HEK293 (cell line): ENCODE data around the gene PLIN5.
"Not testable (repeated sequence)": the region's sequence is repeated elsewhere in the genome, so short reads cannot be mapped to it uniquely, and the experiment has no call there.

Source experiments
- CTCF ChIA-PET: fragments of 350-600 bp; formaldehyde crosslinking; extraction: SDS; loops from one replicate; lab custom pipeline; 2021; ENCODE audit warnings: antibody characterized with exemption; lab: Yijun Ruan, JAX
- POLR2A ChIA-PET: fragments of 300-600 bp; formaldehyde crosslinking; extraction: SDS; loops from one replicate; lab custom pipeline; 2020; ENCODE audit warnings: antibody characterized with exemption, inconsistent platforms; lab: Yijun Ruan, JAX
- H3K27ac ChIP-seq: fragments of 200-500 bp; sonication (Bioruptor generic); 2 replicates; pipeline ENCODE4 v1.5.1; 2014; ENCODE audit warnings: low read depth, low read length, control low read depth, inconsistent platforms; ENCODE audit errors: extremely low read depth
- H3K36me3 ChIP-seq, 2 experiments: fragments of 200-500 bp in 1 of 2; sonication (Bioruptor generic) in 1 of 2; 1 replicate in 1 of 2; 2 replicates in 1 of 2; pipeline ENCODE4 v1.5.1; 2014 to 2017; ENCODE audit warnings: inconsistent platforms in 2 of 2, low read length in 2 of 2; ENCODE audit not compliant: control insufficient read depth in 2 of 2, insufficient read depth in 1 of 2
- H3K4me1 ChIP-seq: fragments of 200-500 bp; sonication (Bioruptor generic); 2 replicates; pipeline ENCODE4 v1.5.1; 2014; ENCODE audit warnings: mild to moderate bottlenecking, low read length, inconsistent platforms; ENCODE audit not compliant: control insufficient read depth, insufficient read depth
- H3K4me3 ChIP-seq: 2 replicates; pipeline ENCODE4 v1.5.1; 2011; ENCODE audit warnings: low read depth, mild to moderate bottlenecking, control low read depth, low read length, moderate library complexity
- H3K9me3 ChIP-seq: fragments of 200-500 bp; sonication (Bioruptor generic); 2 replicates; pipeline ENCODE4 v1.5.1; 2014; ENCODE audit warnings: low read depth, low read length, inconsistent platforms; ENCODE audit not compliant: control insufficient read depth, insufficient read depth
- AEBP2 ChIP-seq: fragments of 450-650 bp; formaldehyde crosslinking; IDR thresholded peaks from 2 replicates; pipeline ENCODE4 v1.5.1; 2016; ENCODE audit warnings: missing biosample characterization, missing genetic modification characterization, borderline replicate concordance
- SCRT1 ChIP-seq: fragments of 450-650 bp; formaldehyde crosslinking; IDR thresholded peaks from 2 replicates; pipeline ENCODE4 v1.5.1; 2016; ENCODE audit warnings: missing biosample characterization, missing genetic modification characterization, borderline replicate concordance
- SCRT2 ChIP-seq: fragments of 450-650 bp; formaldehyde crosslinking; IDR thresholded peaks from 2 replicates; pipeline ENCODE4 v1.5.1; 2016; ENCODE audit warnings: missing biosample characterization, missing genetic modification characterization
- SP7 ChIP-seq: fragments of 450-650 bp; formaldehyde crosslinking; IDR thresholded peaks from 2 replicates; pipeline ENCODE4 v1.5.1; 2016; ENCODE audit warnings: missing biosample characterization, missing genetic modification characterization
- YY2 ChIP-seq: fragments of 450-650 bp; formaldehyde crosslinking; IDR thresholded peaks from 2 replicates; pipeline ENCODE4 v1.5.1; 2016; ENCODE audit warnings: missing biosample characterization, missing genetic modification characterization
- ZBTB1 ChIP-seq: fragments of 450-650 bp; formaldehyde crosslinking; IDR thresholded peaks from 2 replicates; pipeline ENCODE4 v1.5.1; 2016; ENCODE audit warnings: missing biosample characterization, missing genetic modification characterization
- ZBTB17 ChIP-seq: fragments of 450-650 bp; formaldehyde crosslinking; IDR thresholded peaks from 2 replicates; pipeline ENCODE4 v1.5.1; 2016; ENCODE audit warnings: missing biosample characterization, missing genetic modification characterization
- ZNF16 ChIP-seq: fragments of 450-650 bp; formaldehyde crosslinking; IDR thresholded peaks from 2 replicates; pipeline ENCODE4 v1.5.1; 2016; ENCODE audit warnings: low read depth, missing biosample characterization, missing genetic modification characterization
- ZNF169 ChIP-seq: fragments of 450-650 bp; formaldehyde crosslinking; IDR thresholded peaks from 2 replicates; pipeline ENCODE4 v1.5.1; 2016; ENCODE audit warnings: missing biosample characterization, missing genetic modification characterization
- ZNF174 ChIP-seq: fragments of 450-650 bp; formaldehyde crosslinking; IDR thresholded peaks from 2 replicates; pipeline ENCODE4 v1.5.0; 2017; ENCODE audit warnings: missing biosample characterization, mild to moderate bottlenecking, missing genetic modification characterization
- ZNF266 ChIP-seq: fragments of 450-650 bp; formaldehyde crosslinking; IDR thresholded peaks from 2 replicates; pipeline ENCODE4 v1.5.1; 2016; ENCODE audit warnings: missing biosample characterization, missing genetic modification characterization, low read depth
- ZNF548 ChIP-seq: fragments of 450-650 bp; formaldehyde crosslinking; IDR thresholded peaks from 2 replicates; pipeline ENCODE4 v1.5.1; 2016; ENCODE audit warnings: missing biosample characterization, missing genetic modification characterization
- ZNF549 ChIP-seq: fragments of 450-650 bp; IDR thresholded peaks from 2 replicates; pipeline ENCODE4 v1.5.1; 2018; ENCODE audit warnings: missing biosample characterization, missing genetic modification characterization, mild to moderate bottlenecking, inconsistent platforms, moderate library complexity
- ZNF621 ChIP-seq: fragments of 450-650 bp; formaldehyde crosslinking; IDR thresholded peaks from 2 replicates; pipeline ENCODE4 v1.5.1; 2017; ENCODE audit warnings: missing biosample characterization, missing genetic modification characterization
- ZNF658 ChIP-seq: fragments of 450-650 bp; formaldehyde crosslinking; IDR thresholded peaks from 2 replicates; pipeline ENCODE4; 2016; ENCODE audit warnings: missing biosample characterization, missing genetic modification characterization
- ZNF768 ChIP-seq: fragments of 450-650 bp; formaldehyde crosslinking; IDR thresholded peaks from 2 replicates; pipeline ENCODE4 v1.5.1; 2018; ENCODE audit warnings: missing biosample characterization, mild to moderate bottlenecking, missing genetic modification characterization
- ZSCAN30 ChIP-seq: fragments of 450-650 bp; IDR thresholded peaks from 2 replicates; pipeline ENCODE4 v1.5.1; 2018; ENCODE audit warnings: missing biosample characterization, mild to moderate bottlenecking, missing genetic modification characterization, moderate library complexity
- ZSCAN5A ChIP-seq: fragments of 450-650 bp; formaldehyde crosslinking; IDR thresholded peaks from 2 replicates; pipeline ENCODE4 v1.5.1; 2016; ENCODE audit warnings: missing biosample characterization, missing genetic modification characterization
- ZXDB ChIP-seq: fragments of 450-650 bp; formaldehyde crosslinking; IDR thresholded peaks from 2 replicates; pipeline ENCODE4 v1.5.1; 2016; ENCODE audit warnings: missing biosample characterization, missing genetic modification characterization
- TF ChIP-seq, protein P1 (sequence below): fragments of 450-650 bp; formaldehyde crosslinking; IDR thresholded peaks from 2 replicates; pipeline ENCODE4 v1.5.1; 2016; ENCODE audit warnings: missing biosample characterization, missing genetic modification characterization
- TF ChIP-seq, protein P2 (sequence below): fragments of 450-650 bp; formaldehyde crosslinking; IDR thresholded peaks from 2 replicates; pipeline ENCODE4 v1.5.1; 2017; ENCODE audit warnings: missing biosample characterization, missing genetic modification characterization

PLIN5 gene

GRCh38 chr19:4529924-4530522, 5.0 kb downstream of the PLIN5 start:
- H3K4me1 ChIP-seq: no peaks in the 10 kb centered on the region
- TF ChIP-seq, protein P1, sequence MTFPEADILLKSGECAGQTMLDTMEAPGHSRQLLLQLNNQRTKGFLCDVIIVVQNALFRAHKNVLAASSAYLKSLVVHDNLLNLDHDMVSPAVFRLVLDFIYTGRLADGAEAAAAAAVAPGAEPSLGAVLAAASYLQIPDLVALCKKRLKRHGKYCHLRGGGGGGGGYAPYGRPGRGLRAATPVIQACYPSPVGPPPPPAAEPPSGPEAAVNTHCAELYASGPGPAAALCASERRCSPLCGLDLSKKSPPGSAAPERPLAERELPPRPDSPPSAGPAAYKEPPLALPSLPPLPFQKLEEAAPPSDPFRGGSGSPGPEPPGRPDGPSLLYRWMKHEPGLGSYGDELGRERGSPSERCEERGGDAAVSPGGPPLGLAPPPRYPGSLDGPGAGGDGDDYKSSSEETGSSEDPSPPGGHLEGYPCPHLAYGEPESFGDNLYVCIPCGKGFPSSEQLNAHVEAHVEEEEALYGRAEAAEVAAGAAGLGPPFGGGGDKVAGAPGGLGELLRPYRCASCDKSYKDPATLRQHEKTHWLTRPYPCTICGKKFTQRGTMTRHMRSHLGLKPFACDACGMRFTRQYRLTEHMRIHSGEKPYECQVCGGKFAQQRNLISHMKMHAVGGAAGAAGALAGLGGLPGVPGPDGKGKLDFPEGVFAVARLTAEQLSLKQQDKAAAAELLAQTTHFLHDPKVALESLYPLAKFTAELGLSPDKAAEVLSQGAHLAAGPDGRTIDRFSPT: 0 out of 2 replicates have a peak, but pooled peaks have one; percentile 18
- no peak for TF ChIP-seq ZXDB
- peak; percentile 77; the same call in 1 of the 2 replicates for TF ChIP-seq SCRT1 (tag by site-specific recombination)
- no peak for TF ChIP-seq ZNF548 (tag by site-specific recombination)
- 0 out of 2 replicates have a peak, but pooled peaks have one; percentile 33 for TF ChIP-seq ZNF16 (tag by site-specific recombination)
- TF ChIP-seq SCRT2 (tag by site-specific recombination): peak; percentile 86
- TF ChIP-seq ZNF549 (tag by site-specific recombination): no peak
- ChIA-PET POLR2A (no interaction called here), CTCF (interaction anchor here (0.6 kb wide), 2 partner anchors 62 to 105 kb away, joined by 3 read pairs; no protein-coding TSS in a partner anchor)
- H3K9me3 ChIP-seq: no peaks in the 10 kb centered on the region
- H3K4me3 ChIP-seq: no peak overlapping the region
- H3K27ac ChIP-seq: no peak overlapping the region
- no peaks in the 10 kb centered on the region for H3K36me3 ChIP-seq

GRCh38 chr19:4528843-4529242, 6.2 kb downstream of the PLIN5 start:
- ChIA-PET CTCF (interaction anchor here (0.6 to 0.8 kb wide), 2 partner anchors 12 to 72 kb away, joined by 5 to 6 read pairs; no protein-coding TSS in a partner anchor), POLR2A (no interaction called here)
- Histone ChIP-seq H3K4me3 (no peak overlapping the region), H3K36me3 (no peaks in the 10 kb centered on the region), H3K27ac (no peak overlapping the region), H3K9me3 (no peaks in the 10 kb centered on the region), H3K4me1 (no peaks in the 10 kb centered on the region)
- TF ChIP-seq ZNF768 (tag by site-specific recombination) (peak; percentile 81), ZSCAN30 (tag by site-specific recombination) (no peak)
- TF ChIP-seq, protein P2, sequence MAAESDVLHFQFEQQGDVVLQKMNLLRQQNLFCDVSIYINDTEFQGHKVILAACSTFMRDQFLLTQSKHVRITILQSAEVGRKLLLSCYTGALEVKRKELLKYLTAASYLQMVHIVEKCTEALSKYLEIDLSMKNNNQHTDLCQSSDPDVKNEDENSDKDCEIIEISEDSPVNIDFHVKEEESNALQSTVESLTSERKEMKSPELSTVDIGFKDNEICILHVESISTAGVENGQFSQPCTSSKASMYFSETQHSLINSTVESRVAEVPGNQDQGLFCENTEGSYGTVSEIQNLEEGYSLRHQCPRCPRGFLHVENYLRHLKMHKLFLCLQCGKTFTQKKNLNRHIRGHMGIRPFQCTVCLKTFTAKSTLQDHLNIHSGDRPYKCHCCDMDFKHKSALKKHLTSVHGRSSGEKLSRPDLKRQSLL (tag by site-specific recombination): 0 out of 2 replicates have a peak, but pooled peaks have one; percentile 13

- not testable (repeated sequence) for H3K36me3 ChIP-seq, H3K27ac ChIP-seq, H3K4me3 ChIP-seq, H3K9me3 ChIP-seq, H3K4me1 ChIP-seq
- ChIA-PET POLR2A (interaction anchor here (1.1 kb wide), 1 partner anchor 56 kb away, joined by 3 read pairs; no protein-coding TSS in a partner anchor), CTCF (interaction anchor here (0.7 to 2.7 kb wide), 4 partner anchors 10 to 151 kb away, joined by 4 to 10 read pairs (median 4); no protein-coding TSS in a partner anchor)
These were observed 7.6 kb downstream of the PLIN5 start for GRCh38 chr19:4527377-4527776.

DNA sequence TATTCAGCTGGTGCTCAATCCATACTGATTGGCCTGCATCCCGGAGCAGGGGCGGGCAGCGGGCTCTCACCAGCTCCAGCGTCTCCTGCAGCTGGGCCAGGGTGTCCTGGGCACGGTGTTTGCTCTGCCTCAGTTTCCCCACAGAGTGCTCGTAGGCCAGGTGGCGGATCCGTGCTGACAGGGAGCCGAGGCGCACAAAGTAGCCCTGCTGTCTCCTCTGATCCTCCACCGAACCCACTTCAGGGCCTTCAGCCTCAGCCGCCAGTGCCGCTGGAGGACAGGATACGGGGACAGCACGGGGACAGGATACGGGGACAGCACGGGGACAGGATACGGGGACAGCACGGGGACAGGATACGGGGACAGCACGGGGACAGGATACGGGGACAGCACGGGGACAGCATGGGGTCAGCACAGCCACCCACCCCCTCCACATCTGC, 9.4 kb downstream of the PLIN5 start:
- H3K4me1 ChIP-seq: no peaks in the 10 kb centered on the region
- H3K36me3 ChIP-seq: no peaks in the 10 kb centered on the region
- CTCF ChIA-PET: interaction anchor here (0.6 to 5.2 kb wide), 25 partner anchors 8 to 280 kb away, joined by 3 to 72 read pairs (median 5); partner anchors contain the start of genes LRG1 and PLIN5
- H3K27ac ChIP-seq: no peak overlapping the region
- POLR2A ChIA-PET: interaction anchor here (0.9 to 1.2 kb wide), 4 partner anchors 9 to 258 kb away, joined by 3 to 8 read pairs (median 4); partner anchors contain the start of gene PLIN5
- H3K9me3 ChIP-seq: no peaks in the 10 kb centered on the region
- no peak overlapping the region for H3K4me3 ChIP-seq
- TF ChIP-seq ZNF621 (tag by site-specific recombination): no peak
- TF ChIP-seq SP7: no peak
- TF ChIP-seq ZNF169 (tag by site-specific recombination): no peak
- TF ChIP-seq ZBTB1 (tag by site-specific recombination): no peak
- TF ChIP-seq AEBP2 (tag by site-specific recombination): no peak
- no peak for TF ChIP-seq ZBTB17 (tag by site-specific recombination)
- no peak for TF ChIP-seq ZNF174 (tag by site-specific recombination)
- no peak for TF ChIP-seq ZNF266 (tag by site-specific recombination)
- TF ChIP-seq ZNF658 (tag by site-specific recombination): no peak
- TF ChIP-seq YY2: no peak
- TF ChIP-seq ZSCAN5A (tag by site-specific recombination): no peak
